GM18909 (cell line): Measurements from ENCODE around the gene WWC1.
"Not testable (repeated sequence)": the region's sequence is repeated elsewhere in the genome, so short reads cannot be mapped to it uniquely, and the experiment has no call there.

ENCODE experiments used
- ATAC-seq: cut with Tn5 transposase; IDR thresholded peaks from one replicate; pipeline ENCODE4 v1.9.1; 2021; ENCODE audit warnings: mild to moderate bottlenecking; ENCODE audit not compliant: unreplicated experiment, poor library complexity

The WWC1 gene

GRCh38 chr5:168307022-168307421, 15.6 kb downstream of the WWC1 start:
- ATAC-seq, result no peak

GRCh38 chr5:168307925-168308584, 16.6 kb downstream of the WWC1 start:
- ATAC-seq, result no peak

- no peak for ATAC-seq
Measured at GRCh38 chr5:168308976-168309598, 17.6 kb downstream of the WWC1 start.

GRCh38 chr5:168310541-168310940, 19.1 kb downstream of the WWC1 start:
- ATAC-seq, result not testable (repeated sequence)

GRCh38 chr5:168311061-168311566, 19.7 kb downstream of the WWC1 start:
- ATAC-seq, result no peak

GRCh38 chr5:168312606-168313295, 21.3 kb downstream of the WWC1 start:
- ATAC-seq, result no peak

- no peak for ATAC-seq
Measured at GRCh38 chr5:168313596-168314204, 22.3 kb downstream of the WWC1 start.

- ATAC-seq, result no peak
Measured at GRCh38 chr5:168314735-168315411, 23.4 kb downstream of the WWC1 start.

GRCh38 chr5:168315416-168316138, 24.1 kb downstream of the WWC1 start:
- ATAC-seq, result no peak

- ATAC-seq, result no peak
Measured at GRCh38 chr5:168316139-168316578, 24.7 kb downstream of the WWC1 start.

- ATAC-seq, result no peak
Measured at GRCh38 chr5:168317096-168317520, 25.7 kb downstream of the WWC1 start.

GRCh38 chr5:168317521-168318147, 26.2 kb downstream of the WWC1 start:
- ATAC-seq, result no peak

GRCh38 chr5:168318240-168318639, 26.8 kb downstream of the WWC1 start:
- no peak for ATAC-seq

- ATAC-seq, result no peak
Measured at GRCh38 chr5:168319774-168320173, 28.3 kb downstream of the WWC1 start.

GRCh38 chr5:168320805-168321204, 29.4 kb downstream of the WWC1 start:
- no peak for ATAC-seq

- ATAC-seq, result no peak
Measured at GRCh38 chr5:168324859-168325630, 33.6 kb downstream of the WWC1 start.

- no peak for ATAC-seq
Measured at GRCh38 chr5:168327019-168327421, 35.6 kb downstream of the WWC1 start.

- no peak for ATAC-seq
Measured at GRCh38 chr5:168327451-168327850, 36.0 kb downstream of the WWC1 start.
